KMS-11 (cell line): ENCODE data around the gene XRN2.

Experiments
- H2AFZ ChIP-seq: fragments of 200-600 bp; sonication (generic); 2 replicates; pipeline ENCODE4 v1.6.1; 2016; ENCODE audit warnings: antibody characterized with exemption, mixed run types, low read depth
- H3K27ac ChIP-seq: fragments of 200-600 bp; sonication (generic); 2 replicates; pipeline ENCODE4 v1.6.1; 2016; ENCODE audit warnings: mild to moderate bottlenecking, mixed run types
- H3K27me3 ChIP-seq: fragments of 200-600 bp; sonication (generic); 2 replicates; pipeline ENCODE4 v1.6.1; 2017; ENCODE audit warnings: mild to moderate bottlenecking, low read depth, mixed run types, moderate library complexity; ENCODE audit not compliant: insufficient read depth
- H3K36me3 ChIP-seq: fragments of 200-600 bp; sonication (generic); 2 replicates; pipeline ENCODE4 v1.6.1; 2017; ENCODE audit warnings: mild to moderate bottlenecking, mixed run types; ENCODE audit not compliant: insufficient read depth
- H3K4me1 ChIP-seq: fragments of 200-600 bp; sonication (generic); 2 replicates; pipeline ENCODE4 v1.6.1; 2016; ENCODE audit warnings: mild to moderate bottlenecking, low read depth, mixed run types; ENCODE audit not compliant: poor library complexity, severe bottlenecking
- H3K4me2 ChIP-seq: fragments of 200-600 bp; sonication (generic); 2 replicates; pipeline ENCODE4 v1.7.0; 2016; ENCODE audit warnings: mild to moderate bottlenecking, mixed run types
- H3K4me3 ChIP-seq: fragments of 200-600 bp; sonication (generic); IDR thresholded peaks from 2 replicates; pipeline ENCODE4 v1.6.1; 2017; ENCODE audit warnings: low read depth, low read length, mixed read lengths; ENCODE audit not compliant: insufficient read depth
- H3K79me2 ChIP-seq: fragments of 200-600 bp; sonication (generic); 2 replicates; pipeline ENCODE4 v1.6.1; 2016; ENCODE audit warnings: low read depth, mixed run types; ENCODE audit not compliant: insufficient read depth
- H3K9ac ChIP-seq: fragments of 200-600 bp; sonication (generic); 2 replicates; pipeline ENCODE4 v1.6.1; 2016; ENCODE audit warnings: mild to moderate bottlenecking, mixed run types
- H4K20me1 ChIP-seq: fragments of 200-600 bp; sonication (generic); 2 replicates; pipeline ENCODE4 v1.6.1; 2016; ENCODE audit warnings: mild to moderate bottlenecking, mixed run types; ENCODE audit not compliant: insufficient read depth
- CTCF ChIP-seq: fragments of 200-600 bp; sonication (generic); conservative IDR thresholded peaks from 2 replicates; pipeline ENCODE4 v1.6.1; 2017; ENCODE audit warnings: low read depth, mild to moderate bottlenecking, antibody characterized with exemption, low read length, moderate library complexity, mixed read lengths

Gene XRN2

GRCh38 chr20:21278829-21279228 lies 24.3 kb upstream of the XRN2 start:
- H4K20me1 ChIP-seq: no peaks in the 10 kb centered on the region
- no peaks in the 10 kb centered on the region for H3K4me1 ChIP-seq
- no peaks in the 10 kb centered on the region for H3K27me3 ChIP-seq
- H3K79me2 ChIP-seq: no peaks in the 10 kb centered on the region
- no peak overlapping the region for H3K27ac ChIP-seq
- H2AFZ ChIP-seq: no peak overlapping the region
- H3K36me3 ChIP-seq: no peaks in the 10 kb centered on the region
- H3K9ac ChIP-seq: no peak overlapping the region
- H3K4me3 ChIP-seq: no peak overlapping the region
- no peak for TF ChIP-seq CTCF
- H3K4me2 ChIP-seq: no peak overlapping the region

- no peak overlapping the region for H3K4me3 ChIP-seq
- no peaks in the 10 kb centered on the region for H3K79me2 ChIP-seq
- H2AFZ ChIP-seq: no peak overlapping the region
- no peak overlapping the region for H3K4me2 ChIP-seq
- TF ChIP-seq CTCF: no peak
- no peaks in the 10 kb centered on the region for H4K20me1 ChIP-seq
- no peaks in the 10 kb centered on the region for H3K36me3 ChIP-seq
- H3K9ac ChIP-seq: no peak overlapping the region
- H3K27ac ChIP-seq: no peak overlapping the region
- H3K4me1 ChIP-seq: no peaks in the 10 kb centered on the region
- no peaks in the 10 kb centered on the region for H3K27me3 ChIP-seq
Observed at GRCh38 chr20:21279706-21280521, 23.2 kb upstream of the XRN2 start.

- H3K4me3 ChIP-seq: no peak overlapping the region
Observed at GRCh38 chr20:21280522-21281016, 22.6 kb upstream of the XRN2 start.

GRCh38 chr20:21286775-21287174 lies 16.4 kb upstream of the XRN2 start:
- no peak for TF ChIP-seq CTCF
- Histone ChIP-seq H3K4me2 (no peak overlapping the region), H3K9ac (no peak overlapping the region), H3K4me3 (no peak overlapping the region), H3K36me3 (no peaks in the 10 kb centered on the region), H3K79me2 (no peaks in the 10 kb centered on the region), H3K4me1 (no peaks in the 10 kb centered on the region), H2AFZ (no peak overlapping the region), H4K20me1 (no peaks in the 10 kb centered on the region), H3K27me3 (no peaks in the 10 kb centered on the region), H3K27ac (no peak overlapping the region)

More at GRCh38 chr20:21280522-21281016, 22.6 kb upstream of the XRN2 start:
- H3K4me1 ChIP-seq: no peaks in the 10 kb centered on the region
- no peaks in the 10 kb centered on the region for H4K20me1 ChIP-seq
- no peak overlapping the region for H2AFZ ChIP-seq
- H3K9ac ChIP-seq: no peak overlapping the region
- H3K27me3 ChIP-seq: no peaks in the 10 kb centered on the region
- H3K27ac ChIP-seq: no peak overlapping the region
- no peaks in the 10 kb centered on the region for H3K36me3 ChIP-seq
- H3K4me2 ChIP-seq: no peak overlapping the region
- no peaks in the 10 kb centered on the region for H3K79me2 ChIP-seq
- TF ChIP-seq CTCF: no peak
